NT2/D1 (cell line): ENCODE results near the gene PITRM1.

Experiments
- SUZ12 ChIP-seq: IDR thresholded peaks from 2 replicates; pipeline ENCODE4 v1.6.1; 2011; ENCODE audit not compliant: insufficient read length, insufficient read depth; ENCODE audit errors: extremely low read depth
- YY1 ChIP-seq: IDR thresholded peaks from 2 replicates; pipeline ENCODE4 v1.6.1; 2011; ENCODE audit not compliant: insufficient read length, insufficient read depth
- ZNF274 ChIP-seq: IDR thresholded peaks from 2 replicates; pipeline ENCODE4 v1.6.1; 2011; ENCODE audit warnings: mild to moderate bottlenecking, low read depth, low read length

GRCh38 chr10:3103646-3104045, 68.9 kb downstream of the PITRM1 start:
- no peak for TF ChIP-seq YY1
- TF ChIP-seq ZNF274: no peak
- TF ChIP-seq SUZ12: no peak
